GM19467 (cell line): ENCODE measurements around the gene NAA50.

Source experiments
- ATAC-seq: cut with Tn5 transposase; IDR thresholded peaks from one replicate; pipeline ENCODE4 v1.9.1; 2021; ENCODE audit warnings: mild to moderate bottlenecking, moderate library complexity; ENCODE audit not compliant: unreplicated experiment

The NAA50 gene

DNA sequence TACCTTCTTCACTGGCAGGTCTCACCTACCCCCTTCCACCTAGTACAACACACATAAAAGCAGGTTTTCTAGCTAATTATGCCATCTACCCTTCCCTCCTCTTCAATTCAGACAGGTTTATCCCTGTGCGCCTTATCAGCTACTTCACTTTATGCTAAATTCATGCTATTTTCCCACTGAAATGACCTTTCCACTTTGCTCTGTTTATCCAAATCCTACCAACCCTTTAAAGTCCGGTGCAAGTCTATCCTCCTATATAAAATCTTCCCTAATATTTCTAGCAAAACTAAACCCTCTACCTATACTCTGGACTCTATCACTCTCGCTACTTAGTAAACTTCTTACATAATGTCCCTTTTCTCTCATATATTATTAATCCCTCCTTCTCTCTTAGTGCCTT is 55.6 kb downstream of the NAA50 start:
- no peak for ATAC-seq

DNA sequence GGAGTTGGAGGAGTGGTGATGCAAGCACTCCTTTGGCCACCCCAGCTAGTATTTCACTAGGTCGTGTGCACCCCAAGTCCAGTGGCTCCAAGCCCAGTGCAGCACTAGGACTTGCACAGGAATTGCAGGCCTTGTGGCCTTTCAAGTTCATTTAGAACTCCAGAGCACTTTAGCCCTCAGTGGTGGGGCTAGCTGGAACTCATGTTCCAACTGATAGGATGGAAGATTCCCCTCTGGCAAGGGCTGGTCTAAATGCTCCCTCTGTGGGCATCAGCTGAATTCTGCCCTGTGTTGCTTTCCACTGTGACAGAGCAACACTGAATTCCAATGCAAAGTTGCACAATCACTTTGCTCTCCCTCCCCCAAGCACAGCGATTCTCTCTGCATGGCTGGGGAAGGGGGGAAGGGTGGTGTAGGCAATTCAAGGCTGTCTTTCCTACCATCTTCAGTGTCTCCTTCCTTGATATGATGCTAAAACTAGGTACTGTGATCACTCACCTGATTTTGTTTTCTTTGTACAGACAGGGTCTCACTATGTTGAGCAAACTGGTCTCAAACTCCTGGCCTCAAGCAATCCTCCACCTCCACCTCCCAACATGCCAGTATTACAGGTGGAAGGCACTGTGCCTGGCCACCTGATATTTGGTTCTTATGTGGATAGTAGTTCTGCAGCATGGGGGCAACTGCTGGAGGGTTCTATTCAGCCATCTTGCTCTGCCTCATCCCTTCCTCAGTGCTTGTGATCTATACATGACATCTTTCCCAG is 59.9 kb downstream of the NAA50 start:
- ATAC-seq = no peak

- ATAC-seq = no peak
Observed at GRCh38 chr3:113685124-113685523, 60.9 kb downstream of the NAA50 start.

GRCh38 chr3:113684271-113684819 is 61.7 kb downstream of the NAA50 start:
- ATAC-seq = no peak

DNA sequence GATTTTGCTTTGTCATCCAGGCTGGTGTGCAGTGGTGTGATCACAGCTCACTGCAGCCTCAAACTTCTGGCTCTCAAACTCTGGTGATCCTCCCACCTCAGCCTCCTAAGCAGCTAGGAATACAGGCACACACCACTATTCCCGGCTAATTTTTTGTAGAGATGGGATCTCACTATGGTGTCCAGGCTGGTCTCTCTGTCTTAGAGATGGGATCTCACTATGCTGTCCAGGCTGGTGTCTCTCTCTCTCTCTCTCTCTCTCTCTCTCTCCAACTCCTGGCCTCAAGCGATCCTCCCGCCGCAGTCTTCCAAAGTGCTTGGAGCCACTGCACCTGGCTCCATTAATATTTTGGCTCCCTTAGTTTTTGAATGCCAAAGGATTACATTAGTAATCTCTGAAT is 67.3 kb downstream of the NAA50 start:
- no peak for ATAC-seq

- ATAC-seq = no peak
Observed at GRCh38 chr3:113677737-113678136, 68.3 kb downstream of the NAA50 start.

- ATAC-seq = no peak
Observed at GRCh38 chr3:113676261-113676660, 69.8 kb downstream of the NAA50 start.

GRCh38 chr3:113673593-113673992 is 72.5 kb downstream of the NAA50 start:
- no peak for ATAC-seq

DNA sequence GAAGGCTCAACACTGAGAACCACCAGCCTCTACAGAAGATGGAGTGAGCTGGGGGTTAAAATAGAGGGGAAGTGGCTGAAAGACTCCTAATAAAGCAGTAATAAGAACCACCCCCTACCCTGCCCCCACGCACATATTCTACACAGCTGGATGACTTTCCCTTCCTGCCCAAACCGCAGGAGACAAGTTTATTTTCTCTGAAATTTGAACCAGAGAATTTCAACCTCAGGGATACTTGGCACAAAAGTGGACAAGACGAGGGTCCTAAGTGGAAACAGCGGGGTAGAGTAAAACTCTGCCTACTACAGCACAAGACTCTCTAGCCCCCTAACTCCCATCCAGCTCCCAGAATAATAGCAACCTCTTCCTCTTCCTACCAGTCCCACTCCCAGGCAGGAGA is 78.0 kb downstream of the NAA50 start:
- no peak for ATAC-seq
